Hepatocyte (in vitro differentiated cells): ENCODE results near the gene FLT4.

Source experiments
- CTCF ChIP-seq: fragments of 200-600 bp; sonication (generic); IDR thresholded peaks from 2 replicates; pipeline ENCODE4 v1.5.1; 2016; ENCODE audit warnings: antibody characterized with exemption, mild to moderate bottlenecking; ENCODE audit not compliant: poor library complexity
- EZH2 ChIP-seq: fragments of 200-600 bp; sonication (generic); IDR thresholded peaks from 2 replicates; pipeline ENCODE4 v1.6.1; 2016; ENCODE audit warnings: antibody characterized with exemption, mild to moderate bottlenecking, borderline replicate concordance
- EZH2phosphoT487 ChIP-seq: fragments of 200-600 bp; sonication (generic); IDR thresholded peaks from one replicate; pipeline ENCODE4 v1.6.1; 2018; ENCODE audit warnings: antibody characterized with exemption, mild to moderate bottlenecking, low read depth, moderate library complexity; ENCODE audit not compliant: unreplicated experiment, severe bottlenecking

GRCh38 chr5:180608572-180609310 is 40.7 kb downstream of the FLT4 start:
- TF ChIP-seq EZH2phosphoT487 (no peak), CTCF (no peak), EZH2 (no peak)
